HG02840 (cell line): Measurements from ENCODE around the gene EPS15.

Source experiments
- ATAC-seq: cut with Tn5 transposase; IDR thresholded peaks from one replicate; pipeline ENCODE4 v1.9.1; 2021; ENCODE audit warnings: mild to moderate bottlenecking, moderate library complexity, moderate number of reproducible peaks; ENCODE audit not compliant: unreplicated experiment, low FRiP score

Gene EPS15

DNA sequence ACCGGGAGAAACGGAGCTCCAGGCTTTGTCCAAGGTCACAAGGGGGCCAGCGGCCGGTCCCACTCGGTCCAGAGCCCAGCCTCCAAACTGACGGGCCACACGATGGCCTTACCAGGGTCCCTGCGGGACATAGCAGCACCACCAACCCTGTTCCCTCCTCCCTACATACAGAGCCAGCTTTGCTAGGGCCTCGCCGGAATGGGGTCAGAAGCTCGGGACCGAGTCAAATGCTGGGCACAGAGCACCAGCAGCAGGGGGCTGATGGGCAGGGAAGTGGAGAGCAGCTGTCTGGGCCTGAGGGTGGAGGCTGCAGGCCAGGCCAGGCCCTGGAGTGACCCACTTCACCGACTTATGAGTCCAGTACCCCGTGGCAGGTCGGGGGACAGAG, 173.8 kb downstream of the EPS15 start:
- ATAC-seq: no peak

- ATAC-seq: no peak
Measured at GRCh38 chr1:51344602-51345299, 174.3 kb downstream of the EPS15 start.

- ATAC-seq: no peak
Measured at GRCh38 chr1:51344276-51344601, 174.8 kb downstream of the EPS15 start.

- ATAC-seq: no peak
Measured at GRCh38 chr1:51343624-51344023, 175.4 kb downstream of the EPS15 start.

DNA sequence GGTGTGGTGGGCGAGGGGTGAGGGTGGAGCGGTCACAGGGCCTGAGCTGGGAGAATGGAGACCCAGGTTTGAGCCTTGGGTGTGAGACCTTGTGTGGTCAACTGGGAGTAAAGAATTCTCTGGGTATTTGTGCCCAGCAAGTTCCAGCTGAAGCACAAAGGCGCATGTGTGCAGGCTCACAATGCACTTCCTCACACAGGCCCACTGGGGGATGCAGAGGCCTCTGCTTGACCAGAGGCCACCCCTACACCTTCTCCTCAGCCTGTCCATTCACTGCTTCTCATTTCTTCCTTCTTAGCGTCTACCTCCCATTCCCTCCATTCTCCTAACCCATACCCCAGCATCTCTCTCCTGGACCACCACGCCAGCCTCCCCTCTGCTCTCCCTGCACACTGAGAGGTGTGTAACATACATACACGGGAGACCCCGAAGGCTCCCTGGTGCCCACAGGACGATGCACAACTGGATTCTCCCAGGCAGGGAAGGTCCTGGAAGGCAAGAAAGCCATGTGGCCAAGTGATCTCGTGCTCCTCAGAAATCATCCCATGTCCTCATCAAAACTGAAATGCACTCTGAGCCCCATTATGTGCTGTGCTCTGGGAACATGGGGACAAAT, 176.4 kb downstream of the EPS15 start:
- no peak for ATAC-seq

DNA sequence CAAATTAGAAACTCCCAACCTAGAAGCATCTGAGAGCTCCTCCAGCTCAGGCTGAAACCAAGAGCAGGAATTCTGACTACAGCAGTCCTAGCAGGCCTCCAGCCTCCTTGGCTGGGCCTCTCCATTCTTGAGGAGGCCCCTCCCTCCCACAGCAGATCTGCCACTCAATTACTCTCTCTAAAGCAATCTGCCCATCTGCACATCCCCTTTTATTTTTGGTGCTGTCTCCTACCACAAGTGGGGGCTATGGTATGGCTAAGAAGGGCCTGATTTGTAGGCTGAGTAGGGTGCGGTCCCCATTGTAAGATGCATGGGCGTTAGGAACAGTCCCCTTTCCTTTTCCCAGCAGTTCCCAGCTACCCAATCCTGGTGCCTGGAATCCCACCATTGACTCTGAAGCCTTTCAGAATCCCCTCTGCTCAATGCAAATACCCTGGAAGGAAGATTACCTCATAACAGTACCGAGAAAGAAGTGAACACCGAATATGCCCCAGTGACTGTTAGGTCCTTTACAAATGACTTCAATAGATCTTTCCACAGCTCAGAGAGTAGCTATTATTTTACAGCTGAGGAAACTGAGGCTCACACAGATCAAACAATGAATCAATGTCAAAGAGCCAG, 177.1 kb downstream of the EPS15 start:
- ATAC-seq: no peak

- no peak for ATAC-seq
Measured at GRCh38 chr1:51340380-51340779, 178.7 kb downstream of the EPS15 start.

DNA sequence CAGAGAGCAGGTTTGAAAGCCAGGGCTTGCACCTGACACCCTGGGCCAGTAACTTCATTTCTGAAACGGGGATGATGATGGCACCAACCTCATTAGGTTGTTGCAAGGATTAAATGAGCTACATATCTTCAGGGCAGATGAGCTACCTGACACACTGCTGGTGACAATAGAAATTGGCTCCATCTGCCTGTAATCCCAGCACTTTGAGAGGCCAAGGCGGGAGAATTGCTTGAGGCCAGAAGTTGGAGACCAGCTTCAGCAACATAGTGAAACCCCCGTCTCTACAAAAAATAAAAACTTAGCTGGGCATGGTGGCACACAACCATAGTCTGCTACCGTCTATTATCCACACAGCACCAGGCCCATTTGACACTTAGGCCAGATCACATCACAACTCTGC, 182.4 kb downstream of the EPS15 start:
- no peak for ATAC-seq

DNA sequence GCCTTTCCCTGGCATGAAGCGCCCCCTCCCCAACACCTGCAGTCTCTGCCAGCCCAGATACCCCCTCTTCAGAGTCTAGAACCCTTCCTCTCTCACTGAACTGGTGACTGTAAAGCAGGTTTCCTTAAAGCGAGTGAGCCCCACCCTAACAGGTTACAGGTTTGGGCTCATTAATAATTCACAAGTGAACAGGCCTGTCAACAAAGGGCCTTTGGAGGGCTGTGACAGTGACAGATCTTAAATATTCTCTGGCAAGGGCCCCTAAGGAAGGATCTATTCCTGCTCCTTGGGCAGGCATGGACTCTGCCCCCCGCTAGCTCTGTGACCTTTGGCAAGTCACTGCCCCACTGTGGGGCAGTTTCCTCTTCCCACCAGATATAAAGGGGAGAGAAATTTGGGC, 183.1 kb downstream of the EPS15 start:
- ATAC-seq: no peak

- no peak for ATAC-seq
Measured at GRCh38 chr1:51331206-51332100, 187.6 kb downstream of the EPS15 start.

DNA sequence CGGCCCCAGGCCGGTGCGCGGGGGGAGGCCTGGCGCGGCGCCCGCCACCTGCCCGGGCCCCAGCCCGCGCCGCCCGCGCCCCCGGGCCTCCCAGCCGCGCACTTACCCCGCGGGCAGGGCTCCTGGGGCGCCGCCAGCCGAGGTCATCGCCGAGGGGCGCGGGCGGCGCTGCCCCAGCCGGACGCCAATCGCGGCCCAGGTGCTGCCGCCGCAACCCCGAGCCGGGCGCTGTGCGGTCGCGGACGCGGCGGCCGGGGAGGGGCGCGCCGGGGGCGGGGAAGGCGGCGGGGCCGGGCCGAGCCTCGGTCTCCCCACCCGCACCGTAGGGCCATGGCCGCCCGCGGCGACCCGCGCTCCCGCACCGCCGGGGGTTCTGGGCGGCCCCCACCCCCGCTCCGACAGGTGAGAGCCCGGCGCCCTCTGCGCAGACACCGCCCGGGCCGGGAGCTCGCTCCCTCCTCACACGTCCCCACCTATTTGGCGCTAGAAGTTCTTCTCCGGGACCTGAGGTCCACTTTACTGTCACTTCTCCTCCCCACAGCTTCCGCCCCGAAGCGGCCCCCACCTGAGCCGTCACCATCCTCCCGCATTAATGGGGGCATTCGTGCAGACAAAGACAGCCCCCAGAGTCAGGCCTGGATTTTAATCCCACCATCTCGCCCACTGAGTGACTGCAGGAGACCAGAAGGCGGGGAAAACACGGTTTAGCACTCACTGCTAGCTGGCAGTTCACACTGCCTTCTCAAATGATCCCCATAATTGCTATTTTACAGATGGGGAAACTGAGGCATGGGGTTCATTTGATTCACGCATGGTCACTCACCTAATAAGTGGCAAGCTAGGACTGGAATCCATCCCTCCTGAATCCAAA, 188.5 kb downstream of the EPS15 start, which contains the start of gene TTC39A:
TTC39A (minus strand) TSS at position 232 of the 871 bp plus-strand sequence; CDS start at position 147, 85 bp downstream.
- no peak for ATAC-seq

- no peak for ATAC-seq
Measured at GRCh38 chr1:51329443-51330325, 189.4 kb downstream of the EPS15 start.

- ATAC-seq: no peak
Measured at GRCh38 chr1:51328926-51329325, 190.1 kb downstream of the EPS15 start.

DNA sequence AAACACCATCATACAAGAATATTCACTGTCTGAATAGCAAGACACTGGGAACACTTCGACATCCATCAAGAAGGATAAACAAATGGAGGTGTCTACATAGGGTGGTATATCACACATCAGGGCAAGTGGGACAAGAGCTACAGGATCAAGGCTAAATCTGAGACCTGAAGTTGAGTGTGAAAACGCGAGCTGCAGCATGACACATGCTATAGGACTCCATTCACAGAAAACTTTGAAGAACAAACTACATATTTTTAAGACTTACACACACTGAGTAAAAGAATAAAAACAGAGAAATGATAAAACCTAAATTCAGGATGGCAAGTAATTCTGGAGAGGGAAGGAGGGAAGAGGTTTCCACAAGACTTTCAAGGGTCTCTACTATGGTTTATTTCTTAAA, 190.8 kb downstream of the EPS15 start:
- ATAC-seq: no peak

GRCh38 chr1:51327386-51327785, 191.7 kb downstream of the EPS15 start:
- no peak for ATAC-seq

- no peak for ATAC-seq
Measured at GRCh38 chr1:51326839-51327238, 192.2 kb downstream of the EPS15 start.

DNA sequence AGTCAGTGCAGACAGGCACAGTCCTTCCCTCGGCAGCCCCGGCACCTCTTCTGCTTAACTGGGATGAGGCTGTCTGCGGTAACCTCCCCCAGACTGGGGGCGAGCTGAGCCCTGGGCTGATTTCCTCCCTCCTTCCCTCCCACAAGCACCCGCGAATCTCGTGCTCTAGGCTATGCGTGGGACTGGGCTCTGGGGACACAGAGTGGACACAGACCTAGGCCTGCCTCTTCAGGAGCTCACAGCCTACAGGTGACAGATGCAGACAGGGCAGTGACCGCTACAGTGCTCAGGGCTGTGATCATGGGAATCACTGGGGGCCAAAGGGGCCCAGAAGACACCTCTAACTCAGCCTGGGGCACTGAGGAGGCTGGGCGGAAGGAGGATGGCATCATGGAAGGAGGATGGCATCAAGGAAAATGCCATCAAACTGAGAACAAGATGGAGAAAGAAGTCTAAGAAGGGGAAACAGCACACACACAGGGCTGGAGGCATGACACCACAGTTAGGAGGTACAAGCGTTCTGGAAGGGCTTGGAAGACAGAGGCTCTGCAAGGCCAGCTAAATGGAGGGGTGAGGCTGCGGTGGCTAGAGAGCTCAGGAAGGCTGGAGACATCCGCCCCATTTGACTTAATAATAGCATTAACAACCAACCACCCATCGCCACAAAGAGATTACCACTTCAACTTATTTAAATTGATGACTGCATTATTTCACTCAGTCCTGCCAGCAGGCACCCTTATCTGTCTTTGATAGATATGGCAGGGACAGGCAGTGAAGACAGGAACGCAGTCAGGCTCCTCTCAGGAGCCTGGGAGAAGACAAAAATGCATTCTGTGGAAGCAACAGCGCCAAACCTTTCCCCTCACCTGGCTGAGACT, 192.9 kb downstream of the EPS15 start:
- ATAC-seq: no peak

DNA sequence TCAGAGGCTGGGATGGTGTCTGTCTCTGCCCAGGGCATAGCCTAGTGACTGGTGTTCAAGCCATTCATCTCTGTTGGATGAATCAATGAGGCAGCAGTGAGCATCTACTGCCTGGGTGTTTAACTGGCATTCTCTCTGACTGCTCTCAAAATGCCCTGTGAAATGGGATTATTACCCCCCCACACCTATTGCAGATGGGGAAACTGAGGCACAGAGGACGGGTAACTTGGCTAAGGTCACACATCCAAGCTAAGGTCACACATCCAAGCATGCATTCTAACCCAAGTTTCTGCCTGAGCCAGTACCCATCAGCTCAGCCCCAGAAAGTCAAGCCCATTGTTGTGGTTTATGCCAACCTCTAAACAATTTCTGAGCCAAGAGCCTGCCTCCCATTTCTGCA, 193.7 kb downstream of the EPS15 start:
- no peak for ATAC-seq
